ENCODE results near the gene ATP2B2.

- TF ChIP-seq, protein P1, sequence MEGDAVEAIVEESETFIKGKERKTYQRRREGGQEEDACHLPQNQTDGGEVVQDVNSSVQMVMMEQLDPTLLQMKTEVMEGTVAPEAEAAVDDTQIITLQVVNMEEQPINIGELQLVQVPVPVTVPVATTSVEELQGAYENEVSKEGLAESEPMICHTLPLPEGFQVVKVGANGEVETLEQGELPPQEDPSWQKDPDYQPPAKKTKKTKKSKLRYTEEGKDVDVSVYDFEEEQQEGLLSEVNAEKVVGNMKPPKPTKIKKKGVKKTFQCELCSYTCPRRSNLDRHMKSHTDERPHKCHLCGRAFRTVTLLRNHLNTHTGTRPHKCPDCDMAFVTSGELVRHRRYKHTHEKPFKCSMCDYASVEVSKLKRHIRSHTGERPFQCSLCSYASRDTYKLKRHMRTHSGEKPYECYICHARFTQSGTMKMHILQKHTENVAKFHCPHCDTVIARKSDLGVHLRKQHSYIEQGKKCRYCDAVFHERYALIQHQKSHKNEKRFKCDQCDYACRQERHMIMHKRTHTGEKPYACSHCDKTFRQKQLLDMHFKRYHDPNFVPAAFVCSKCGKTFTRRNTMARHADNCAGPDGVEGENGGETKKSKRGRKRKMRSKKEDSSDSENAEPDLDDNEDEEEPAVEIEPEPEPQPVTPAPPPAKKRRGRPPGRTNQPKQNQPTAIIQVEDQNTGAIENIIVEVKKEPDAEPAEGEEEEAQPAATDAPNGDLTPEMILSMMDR (IDR thresholded peaks at IDR 0.05): no peak
- no peak for TF ChIP-seq EZH2 (IDR thresholded peaks at IDR 0.05)
Observed at GRCh38 chr3:10290481-10291176, 214.8 kb downstream of the ATP2B2 start.
